ENCODE results near the gene AKT2. TPM values are rescaled to one million over a fixed set of nuclear protein-coding genes. Genes with fewer than 3 reads are reported as not detected.
A peak's percentile ranks its signal among the peaks of the same experiment; 100 is the strongest.
"Not testable (repeated sequence)": the region's sequence is repeated elsewhere in the genome, so short reads cannot be mapped to it uniquely, and the experiment has no call there.

AKT2 gene
- 10 to 100 TPM; 64.2 to 88.9 (median 72.8) TPM for total RNA-seq

DNA sequence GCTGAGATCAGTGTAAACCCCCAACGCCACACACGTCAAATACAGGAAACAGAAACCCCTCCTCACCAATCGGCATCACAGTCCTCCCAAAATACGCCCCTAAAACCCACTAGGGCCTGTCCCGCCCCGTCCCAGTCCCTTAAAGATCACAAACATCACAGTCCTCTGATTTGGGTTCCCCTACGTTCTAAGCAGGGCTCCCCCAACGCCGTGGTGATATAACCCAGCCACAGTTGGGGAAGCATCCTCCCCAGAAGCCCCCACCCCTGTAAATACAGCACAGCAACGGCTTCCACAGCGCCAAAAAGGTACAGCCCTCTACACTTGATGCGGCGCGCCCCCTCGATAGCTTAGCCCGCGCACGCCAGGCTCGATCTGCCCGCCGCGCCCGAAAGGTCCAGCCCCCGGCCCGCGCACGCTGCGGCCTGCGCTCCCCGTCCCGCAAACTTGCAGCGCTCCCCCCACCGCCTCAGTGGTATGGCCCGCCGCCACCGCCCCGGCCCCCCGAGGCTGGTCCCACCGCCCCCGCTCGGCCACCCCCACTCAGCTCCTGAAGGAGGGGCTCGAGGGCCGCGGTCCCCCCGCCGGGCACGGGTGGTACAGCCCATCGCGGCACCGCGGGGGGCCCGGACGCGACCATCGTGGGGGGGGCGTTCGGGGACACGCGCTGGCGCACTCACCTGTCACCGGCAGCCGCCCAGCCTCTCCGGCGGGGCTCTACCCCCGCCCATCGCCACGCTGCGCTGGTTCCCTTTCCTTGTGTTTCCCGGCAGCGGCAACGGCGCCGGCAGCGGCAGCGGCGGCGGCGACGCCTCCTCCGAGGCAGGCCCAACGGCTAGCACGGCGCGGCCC, at the start of gene AKT2:
AKT2 (minus strand) TSS at position 845 of the 852 bp plus-strand sequence. CDS start 20,078 bp downstream, outside the sequence.
- 0% methylated on average over 2 to 6 of the region's 84 CpGs for WGBS, 2 donors (ENCODE audit: low coverage in 1 of 2)
- TF ChIP-seq POLR2A (IDR thresholded peaks at IDR 0.05) = peak in 1 of 2 donors; percentile 29
- TF ChIP-seq, protein P1, sequence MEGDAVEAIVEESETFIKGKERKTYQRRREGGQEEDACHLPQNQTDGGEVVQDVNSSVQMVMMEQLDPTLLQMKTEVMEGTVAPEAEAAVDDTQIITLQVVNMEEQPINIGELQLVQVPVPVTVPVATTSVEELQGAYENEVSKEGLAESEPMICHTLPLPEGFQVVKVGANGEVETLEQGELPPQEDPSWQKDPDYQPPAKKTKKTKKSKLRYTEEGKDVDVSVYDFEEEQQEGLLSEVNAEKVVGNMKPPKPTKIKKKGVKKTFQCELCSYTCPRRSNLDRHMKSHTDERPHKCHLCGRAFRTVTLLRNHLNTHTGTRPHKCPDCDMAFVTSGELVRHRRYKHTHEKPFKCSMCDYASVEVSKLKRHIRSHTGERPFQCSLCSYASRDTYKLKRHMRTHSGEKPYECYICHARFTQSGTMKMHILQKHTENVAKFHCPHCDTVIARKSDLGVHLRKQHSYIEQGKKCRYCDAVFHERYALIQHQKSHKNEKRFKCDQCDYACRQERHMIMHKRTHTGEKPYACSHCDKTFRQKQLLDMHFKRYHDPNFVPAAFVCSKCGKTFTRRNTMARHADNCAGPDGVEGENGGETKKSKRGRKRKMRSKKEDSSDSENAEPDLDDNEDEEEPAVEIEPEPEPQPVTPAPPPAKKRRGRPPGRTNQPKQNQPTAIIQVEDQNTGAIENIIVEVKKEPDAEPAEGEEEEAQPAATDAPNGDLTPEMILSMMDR (IDR thresholded peaks at IDR 0.05) = no peak
- Histone ChIP-seq H3K36me3 (peaks cover 0 to 8% of the 10 kb centered on the region in 2 donors), H3K9me3 (no peaks in the 10 kb centered on the region), H3K4me1 (peaks cover 0 to 59% (median 45%) of the 10 kb centered on the region in 3 donors), H3K4me3 (peak within 1 kb of the TSS; percentile 85 to 87), H3K27me3 (no peaks in the 10 kb centered on the region), H3K27ac (peak within 1 kb of the TSS; percentile 70 to 98 (median 94))
- peak; percentile 59 for ATAC-seq

DNA sequence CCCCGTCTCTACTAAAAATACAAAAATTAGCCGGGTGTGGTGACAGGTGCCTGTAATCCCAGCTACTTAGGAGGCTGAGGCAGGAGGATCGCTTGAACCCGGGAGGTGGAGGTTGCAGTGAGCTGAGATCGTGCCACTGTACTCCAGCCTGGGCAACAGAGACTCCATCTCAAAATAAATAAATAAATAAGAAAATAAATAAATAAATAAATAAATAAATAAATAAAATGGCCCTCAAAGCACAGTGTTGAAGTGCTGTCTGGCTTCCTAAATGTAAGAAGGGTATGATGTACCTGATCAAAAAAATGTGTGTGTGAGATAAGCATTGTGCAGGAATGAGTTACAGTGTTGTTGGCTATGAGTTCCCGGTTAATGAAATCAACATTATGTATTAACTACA, 47.9 kb upstream of the AKT2 start:
- ATAC-seq, H3K27me3 ChIP-seq, H3K27ac ChIP-seq, H3K4me3 ChIP-seq, H3K4me1 ChIP-seq, H3K9me3 ChIP-seq: not testable (repeated sequence)
- WGBS, 2 donors (ENCODE audit: low coverage in 1 of 2) = 70 to 100% methylated on average over 1 to 2 of the region's 6 CpGs
- H3K36me3 ChIP-seq = peaks cover 0 to 85% of the 10 kb centered on the region in 2 donors

DNA sequence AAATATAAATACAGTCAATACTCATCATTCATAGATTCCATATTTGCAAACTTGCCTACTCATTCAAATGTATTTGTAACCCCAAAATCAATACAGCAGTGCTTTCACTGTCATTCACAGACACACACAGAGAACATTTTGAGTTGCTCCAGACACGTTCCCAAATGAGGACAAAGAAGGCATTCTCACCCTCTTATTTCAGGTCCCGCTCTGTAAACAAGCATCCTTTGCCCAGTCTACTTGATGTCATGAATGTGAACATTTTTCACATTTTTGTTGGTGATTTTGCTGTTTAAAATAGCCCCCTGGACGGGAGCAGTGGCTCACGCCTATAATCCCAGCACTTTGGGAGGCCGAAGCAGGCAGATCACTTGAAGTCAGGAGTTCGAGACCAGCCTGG, 47.5 kb upstream of the AKT2 start:
- Histone ChIP-seq H3K27me3 (no peaks in the 10 kb centered on the region), H3K9me3 (no peaks in the 10 kb centered on the region), H3K4me3 (no peak overlapping the region), H3K4me1 (no peaks in the 10 kb centered on the region), H3K36me3 (peaks cover 0 to 89% of the 10 kb centered on the region in 2 donors), H3K27ac (no peak overlapping the region)
- ATAC-seq = no peak
- 72 to 86% methylated on average over 2 to 5 of the region's 6 CpGs for WGBS, 2 donors (ENCODE audit: low coverage in 1 of 2)
- TF ChIP-seq POLR2AphosphoS5 (IDR thresholded peaks at IDR 0.05) = no peak
- TF ChIP-seq, protein P1 (IDR thresholded peaks at IDR 0.05) = no peak
- no peak for TF ChIP-seq EP300 (IDR thresholded peaks at IDR 0.05)
- TF ChIP-seq POLR2A (IDR thresholded peaks at IDR 0.05) = no peak

DNA sequence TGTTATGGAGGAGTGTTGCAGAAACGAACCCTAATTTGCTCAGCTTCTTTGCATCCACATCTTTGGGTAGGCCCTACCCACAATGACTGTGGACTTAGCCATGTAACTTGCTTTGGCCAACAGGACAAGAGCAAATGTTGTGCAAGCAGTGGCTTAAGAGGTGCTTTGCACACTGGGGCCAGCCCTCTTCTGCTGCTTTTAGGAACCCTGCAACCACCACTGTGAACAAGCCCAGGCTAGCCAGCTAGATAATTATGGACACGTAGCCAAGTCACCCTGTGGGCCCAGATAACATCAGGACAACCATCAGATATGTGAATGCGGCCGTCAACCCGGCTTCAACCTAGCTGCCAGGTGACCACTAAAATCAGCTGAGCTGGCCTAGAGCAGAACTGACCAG, 45.9 kb upstream of the AKT2 start:
- 88% methylated on average over 3 of the region's 5 CpGs; no CpG with 5 or more reads in 1 of the 2 donors for WGBS, 2 donors (ENCODE audit: low coverage in 1 of 2)
- Histone ChIP-seq H3K4me1 (no peaks in the 10 kb centered on the region), H3K27ac (no peak overlapping the region), H3K4me3 (no peak overlapping the region), H3K27me3 (no peaks in the 10 kb centered on the region), H3K36me3 (peaks cover 0 to 100% of the 10 kb centered on the region in 2 donors), H3K9me3 (no peaks in the 10 kb centered on the region)
- no peak for ATAC-seq
- TF ChIP-seq, protein P1 (IDR thresholded peaks at IDR 0.05) = no peak
- TF ChIP-seq POLR2A (IDR thresholded peaks at IDR 0.05) (no peak), EP300 (IDR thresholded peaks at IDR 0.05) (no peak), POLR2AphosphoS5 (IDR thresholded peaks at IDR 0.05) (no peak)

GRCh38 chr19:40326201-40326600, 41.1 kb upstream of the AKT2 start:
- Histone ChIP-seq H3K4me3 (no peak overlapping the region), H3K4me1 (no peaks in the 10 kb centered on the region), H3K27ac (no peak overlapping the region), H3K9me3 (no peaks in the 10 kb centered on the region), H3K27me3 (no peaks in the 10 kb centered on the region), H3K36me3 (peaks cover 0 to 100% of the 10 kb centered on the region in 2 donors)
- no peak for ATAC-seq
- 73% methylated on average over 2 of the region's 14 CpGs; no CpG with 5 or more reads in 1 of the 2 donors for WGBS, 2 donors (ENCODE audit: low coverage in 1 of 2)
- TF ChIP-seq POLR2A (IDR thresholded peaks at IDR 0.05) (no peak), POLR2AphosphoS5 (IDR thresholded peaks at IDR 0.05) (no peak), EP300 (IDR thresholded peaks at IDR 0.05) (no peak)
- TF ChIP-seq, protein P1 (IDR thresholded peaks at IDR 0.05) = no peak

Data from gastroesophageal sphincter (tissue), 4 donors.